HG03469 (cell line): ENCODE measurements around the gene TAMALIN.

Source experiments
- ATAC-seq: cut with Tn5 transposase; IDR thresholded peaks from one replicate; pipeline ENCODE4 v1.9.1; 2021; ENCODE audit warnings: mild to moderate bottlenecking, moderate library complexity, moderate number of reproducible peaks; ENCODE audit not compliant: unreplicated experiment

The TAMALIN gene

GRCh38 chr12:52011602-52012214 is 5.0 kb downstream of the TAMALIN start:
- ATAC-seq, result no peak

- ATAC-seq, result no peak
These were observed 7.0 kb downstream of the TAMALIN start for GRCh38 chr12:52013626-52014310.

DNA sequence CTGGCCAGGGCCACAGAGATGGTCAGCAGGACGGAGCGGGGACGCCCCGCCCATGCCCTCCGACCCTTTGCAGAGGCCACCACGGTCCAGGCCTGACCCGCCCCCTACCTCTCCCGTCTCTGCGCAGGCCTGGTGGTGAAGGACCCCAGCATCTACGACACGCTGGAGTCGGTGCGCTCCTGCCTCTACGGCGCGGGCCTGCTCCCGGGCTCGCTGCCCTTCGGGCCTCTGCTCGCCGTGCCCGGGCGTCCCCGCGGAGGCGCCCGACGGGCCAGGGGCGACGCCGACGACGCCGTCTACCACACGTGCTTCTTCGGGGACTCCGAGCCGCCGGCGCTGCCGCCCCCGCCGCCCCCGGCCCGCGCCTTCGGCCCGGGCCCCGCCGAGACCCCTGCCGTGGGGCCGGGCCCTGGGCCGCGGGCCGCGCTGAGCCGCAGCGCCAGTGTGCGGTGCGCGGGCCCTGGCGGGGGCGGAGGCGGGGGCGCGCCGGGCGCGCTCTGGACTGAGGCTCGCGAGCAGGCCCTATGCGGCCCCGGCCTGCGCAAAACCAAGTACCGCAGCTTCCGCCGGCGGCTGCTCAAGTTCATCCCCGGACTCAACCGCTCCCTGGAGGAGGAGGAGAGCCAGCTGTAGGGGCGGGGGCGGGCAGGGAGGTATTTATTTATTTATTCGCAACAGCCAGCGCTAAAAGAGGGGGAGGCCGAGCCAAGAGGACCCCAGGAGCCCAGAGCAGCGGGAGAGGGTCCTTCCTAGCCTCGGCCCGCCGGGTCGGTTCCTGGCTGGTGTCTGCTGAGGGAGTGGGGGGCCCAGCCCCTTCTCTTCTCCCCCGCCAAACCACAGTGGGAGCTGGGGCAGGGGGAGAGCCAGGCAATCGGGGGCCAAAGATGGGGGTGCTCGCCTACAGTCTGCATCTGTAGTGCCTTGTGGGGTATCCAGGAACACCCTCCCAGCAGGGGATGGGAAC is 8.1 kb downstream of the TAMALIN start:
- ATAC-seq, result no peak

GRCh38 chr12:52015532-52016041 is 8.8 kb downstream of the TAMALIN start:
- no peak for ATAC-seq

- ATAC-seq, result no peak
These were observed 11.8 kb downstream of the TAMALIN start for GRCh38 chr12:52018433-52019112.

DNA sequence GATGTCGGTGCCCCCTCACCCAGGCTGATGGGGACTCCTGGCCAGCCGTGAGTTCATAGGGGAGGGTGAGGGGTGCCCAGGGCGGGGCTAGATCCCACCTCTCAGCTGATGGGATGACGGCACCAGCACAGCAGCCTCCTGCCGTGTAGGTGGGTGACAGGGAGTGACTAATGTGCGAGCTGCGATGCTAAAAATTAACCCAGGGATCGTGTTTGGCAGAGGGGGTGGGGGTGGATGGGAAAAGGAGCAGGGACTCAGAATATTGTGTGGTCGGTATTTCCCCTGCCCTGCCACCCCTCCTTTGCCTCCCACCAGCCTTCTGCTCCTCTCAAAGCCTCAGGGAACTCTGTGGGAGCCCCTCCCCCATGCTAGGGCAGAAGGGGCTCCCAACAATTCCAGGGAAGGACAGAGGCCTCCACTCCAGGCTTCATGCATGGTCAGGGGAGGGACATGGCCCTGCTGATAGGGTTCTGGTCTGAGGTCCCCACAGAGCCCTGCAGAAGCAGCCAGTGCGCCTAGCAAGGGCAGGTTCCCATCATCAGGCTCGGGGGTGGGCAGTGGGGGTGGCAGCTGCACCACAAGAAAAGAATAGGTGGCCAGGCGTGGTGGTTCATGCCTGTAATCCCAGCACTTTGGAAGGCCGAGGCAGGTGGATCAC is 12.5 kb downstream of the TAMALIN start:
- ATAC-seq, result no peak

- no peak for ATAC-seq
These were observed 14.0 kb downstream of the TAMALIN start for GRCh38 chr12:52020539-52021336.

- ATAC-seq, result no peak
These were observed 16.1 kb downstream of the TAMALIN start for GRCh38 chr12:52022841-52023181.

GRCh38 chr12:52023182-52023975 is 16.6 kb downstream of the TAMALIN start:
- ATAC-seq, result no peak

GRCh38 chr12:52023976-52024688 is 17.4 kb downstream of the TAMALIN start:
- ATAC-seq, result no peak

GRCh38 chr12:52024845-52025230 is 18.1 kb downstream of the TAMALIN start:
- no peak for ATAC-seq

DNA sequence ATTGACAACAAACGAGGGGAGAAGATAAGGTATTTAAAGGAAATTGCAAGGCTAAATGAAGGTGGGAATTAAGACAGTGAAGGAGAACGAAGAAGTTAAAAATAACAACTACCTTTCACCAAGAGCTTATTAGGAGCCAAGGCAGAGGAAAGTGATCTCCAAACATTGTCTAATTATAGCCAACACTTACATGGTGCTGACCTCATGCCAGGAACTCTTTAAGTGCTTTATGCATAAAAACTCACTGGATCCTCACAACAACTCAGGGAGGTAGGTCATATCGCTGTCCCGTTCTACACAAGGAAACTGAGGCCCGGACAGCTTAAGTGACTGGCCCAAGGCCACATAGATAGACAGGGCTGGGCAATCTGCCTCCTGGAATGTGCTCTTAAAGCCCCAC is 19.5 kb downstream of the TAMALIN start:
- no peak for ATAC-seq

DNA sequence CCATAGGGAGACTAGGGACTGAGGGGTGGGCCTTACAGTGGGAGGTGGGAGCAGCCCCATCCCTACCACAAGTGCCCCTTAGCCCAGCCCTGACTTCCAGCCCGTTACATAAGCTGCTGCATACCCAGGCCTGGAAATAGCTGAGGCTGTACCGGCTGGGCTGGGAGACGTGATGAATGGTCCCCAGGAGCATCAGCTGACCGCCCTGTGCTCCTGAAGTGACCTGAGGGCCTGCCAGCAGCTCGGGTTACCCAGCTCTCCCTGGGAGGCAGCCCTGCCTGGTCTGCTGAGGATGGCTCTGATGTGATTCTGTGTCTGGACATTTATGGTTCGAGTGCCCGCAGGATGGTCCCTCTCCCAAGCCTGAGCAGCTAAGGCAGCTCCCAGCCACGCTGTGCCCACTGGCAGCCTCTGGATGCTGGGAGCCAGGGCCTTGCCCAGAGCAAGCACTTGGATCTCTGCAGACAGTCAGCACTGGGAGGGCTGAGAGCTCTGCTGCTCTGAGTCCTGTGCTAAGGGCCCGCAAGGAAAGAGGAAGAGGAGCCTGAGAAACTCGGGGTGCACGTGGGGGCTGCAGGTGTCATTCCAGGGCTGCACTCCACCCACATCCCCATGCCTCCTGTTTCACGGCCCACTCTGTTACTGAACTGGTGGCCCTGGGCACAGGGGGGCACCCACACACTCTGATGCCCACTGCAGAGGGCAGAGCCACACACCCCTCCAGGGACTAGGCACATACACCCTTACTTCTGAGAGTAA is 20.5 kb downstream of the TAMALIN start:
- no peak for ATAC-seq

- no peak for ATAC-seq
These were observed 22.9 kb downstream of the TAMALIN start for GRCh38 chr12:52029685-52030084.

DNA sequence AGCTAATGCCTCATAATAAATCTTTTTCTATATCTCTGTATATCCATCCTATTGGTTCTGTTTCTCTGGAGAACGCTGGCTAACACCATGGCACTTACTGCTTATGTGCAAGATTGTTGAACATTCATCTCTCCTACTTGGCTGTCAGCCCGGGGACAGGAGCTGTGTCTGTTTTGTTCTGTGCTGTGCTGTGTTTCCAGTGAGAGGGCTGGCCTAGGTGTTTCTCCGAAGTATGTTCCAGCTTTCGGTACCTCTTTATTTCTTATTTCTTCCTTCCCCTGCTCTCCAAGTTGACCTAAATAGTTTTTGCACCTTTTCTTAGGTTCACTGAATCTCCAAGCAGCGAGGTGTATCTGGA is 25.7 kb downstream of the TAMALIN start:
- no peak for ATAC-seq

DNA sequence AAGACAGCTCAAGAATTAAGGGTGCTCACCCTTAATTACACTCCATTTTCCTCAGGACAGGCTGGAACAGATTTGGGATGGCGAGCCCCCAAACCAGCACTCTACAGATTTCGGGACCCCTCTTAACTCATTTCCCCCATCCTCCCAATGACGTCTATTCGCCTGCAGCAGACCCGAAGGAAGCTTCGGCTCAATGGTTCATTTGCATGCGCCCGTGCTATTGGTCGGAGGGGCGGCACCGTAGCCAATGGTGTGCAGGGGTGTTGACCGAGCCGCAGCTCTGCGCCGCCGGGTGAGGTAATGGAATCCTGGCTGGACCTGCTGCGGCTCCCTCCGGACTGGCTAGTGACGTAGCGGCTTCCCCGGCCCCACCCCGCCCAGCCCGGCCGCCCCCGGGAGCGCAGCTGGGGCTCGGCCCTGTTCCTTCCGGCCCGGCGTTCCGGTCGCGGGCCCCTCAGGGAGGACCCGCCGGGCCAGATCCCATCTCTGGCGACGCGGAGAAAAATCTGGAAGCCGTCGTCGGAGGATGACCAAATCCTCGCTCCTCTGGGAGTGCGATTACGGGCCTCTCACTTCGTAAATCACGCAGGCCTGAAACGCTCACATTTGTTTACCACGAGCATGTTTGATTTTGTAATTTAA is 26.2 kb downstream of the TAMALIN start:
- peak; percentile 77 for ATAC-seq
